Glutamatergic neuron (in vitro differentiated cells): ENCODE data around the gene CRHR2. TPM values are rescaled to one million over a fixed set of nuclear protein-coding genes. Genes with fewer than 3 reads are reported as not detected.

ENCODE experiments used
- DNase-seq: peaks from one replicate; pipeline ENCODE4 v3.0.0; 2022
- H3K27ac Mint-ChIP-seq: one replicate; pipeline ENCODE4 v1.8.0; 2020; ENCODE audit warnings: mild to moderate bottlenecking, mixed read lengths, inconsistent platforms; ENCODE audit not compliant: unreplicated experiment
- H3K27me3 Mint-ChIP-seq: one replicate; pipeline ENCODE4 v1.8.0; 2020; ENCODE audit warnings: mild to moderate bottlenecking, moderate library complexity, mixed read lengths, inconsistent platforms; ENCODE audit not compliant: unreplicated experiment
- H3K36me3 Mint-ChIP-seq: one replicate; pipeline ENCODE4 v1.8.0; 2020; ENCODE audit warnings: mild to moderate bottlenecking, mixed read lengths, inconsistent platforms; ENCODE audit not compliant: unreplicated experiment
- H3K4me1 Mint-ChIP-seq: one replicate; pipeline ENCODE4 v1.8.0; 2020; ENCODE audit warnings: mild to moderate bottlenecking, low read depth, mixed read lengths, inconsistent platforms; ENCODE audit not compliant: unreplicated experiment
- H3K4me3 Mint-ChIP-seq: one replicate; pipeline ENCODE4 v1.8.0; 2020; ENCODE audit warnings: mild to moderate bottlenecking, mixed read lengths, inconsistent platforms; ENCODE audit not compliant: unreplicated experiment
- H3K9me3 Mint-ChIP-seq: one replicate; pipeline ENCODE4 v1.8.0; 2020; ENCODE audit warnings: mild to moderate bottlenecking, moderate library complexity, mixed read lengths, inconsistent platforms; ENCODE audit not compliant: unreplicated experiment
- CTCF ChIP-seq: fragments of 200-600 bp; sonication (generic); IDR thresholded peaks from one replicate; pipeline ENCODE4 v1.5.0; 2021; ENCODE audit not compliant: partially characterized antibody, unreplicated experiment
- total RNA-seq: library from RNA; stranded (reverse); fragmentation: NEBNext Ultra II Directional; extraction: Animal tissue kit (Norgen Biotek cat#: 25700); gene quantifications from one replicate; pipeline ENCODE4 v1.2.1, GENCODE V29; 2021; ENCODE audit not compliant: unreplicated experiment

The CRHR2 gene
- total RNA-seq, 1 donor from 2014 or later: 2.4 TPM

- Mint-ChIP-seq H3K9me3 (peaks cover 9% of the 10 kb centered on the region), H3K27ac (no peak overlapping the region), H3K4me1 (peaks cover 10% of the 10 kb centered on the region), H3K27me3 (peaks cover 17% of the 10 kb centered on the region), H3K36me3 (no peaks in the 10 kb centered on the region), H3K4me3 (no peak overlapping the region)
- no peak for TF ChIP-seq CTCF
- no peak for DNase-seq
Measured at GRCh38 chr7:30679664-30680063, 2.6 kb downstream of the CRHR2 start.

GRCh38 chr7:30678805-30679204 is 3.5 kb downstream of the CRHR2 start:
- Mint-ChIP-seq H3K27me3 (peaks cover 15% of the 10 kb centered on the region), H3K27ac (no peak overlapping the region), H3K4me1 (peaks cover 10% of the 10 kb centered on the region), H3K9me3 (peaks cover 9% of the 10 kb centered on the region), H3K4me3 (no peak overlapping the region), H3K36me3 (no peaks in the 10 kb centered on the region)
- no peak for DNase-seq
- no peak for TF ChIP-seq CTCF

GRCh38 chr7:30674876-30675275 is 7.4 kb downstream of the CRHR2 start:
- no peak for TF ChIP-seq CTCF
- Mint-ChIP-seq H3K9me3 (peaks cover 5% of the 10 kb centered on the region), H3K27me3 (peaks cover 9% of the 10 kb centered on the region), H3K4me1 (peaks cover 2% of the 10 kb centered on the region), H3K27ac (no peak overlapping the region), H3K36me3 (no peaks in the 10 kb centered on the region), H3K4me3 (no peak overlapping the region)
- DNase-seq: no peak

- Mint-ChIP-seq H3K27ac (no peak overlapping the region), H3K4me1 (peaks cover 2% of the 10 kb centered on the region), H3K36me3 (no peaks in the 10 kb centered on the region), H3K27me3 (peaks cover 10% of the 10 kb centered on the region), H3K4me3 (no peak overlapping the region), H3K9me3 (peaks cover 7% of the 10 kb centered on the region)
- DNase-seq: no peak
- TF ChIP-seq CTCF: no peak
Measured at GRCh38 chr7:30674420-30674819, 7.8 kb downstream of the CRHR2 start.

GRCh38 chr7:30671793-30672465 is 10.3 kb downstream of the CRHR2 start:
- Mint-ChIP-seq H3K36me3 (no peaks in the 10 kb centered on the region), H3K9me3 (peaks cover 2% of the 10 kb centered on the region), H3K4me3 (no peak overlapping the region), H3K27ac (no peak overlapping the region), H3K4me1 (no peaks in the 10 kb centered on the region), H3K27me3 (peaks cover 11% of the 10 kb centered on the region)
- no peak for TF ChIP-seq CTCF
- no peak for DNase-seq
